Fibroblast of peridontal ligament (primary cell): Measurements from ENCODE around the gene CIAO2B.
A peak's percentile ranks its signal among the peaks of the same experiment; 100 is the strongest.
"Not testable (repeated sequence)": the region's sequence is repeated elsewhere in the genome, so short reads cannot be mapped to it uniquely, and the experiment has no call there.

Source experiments
- DNase-seq: peaks from one replicate; pipeline ENCODE4 v3.0.0-alpha.2; 2010; ENCODE audit errors: extremely low read depth

The CIAO2B gene

DNA sequence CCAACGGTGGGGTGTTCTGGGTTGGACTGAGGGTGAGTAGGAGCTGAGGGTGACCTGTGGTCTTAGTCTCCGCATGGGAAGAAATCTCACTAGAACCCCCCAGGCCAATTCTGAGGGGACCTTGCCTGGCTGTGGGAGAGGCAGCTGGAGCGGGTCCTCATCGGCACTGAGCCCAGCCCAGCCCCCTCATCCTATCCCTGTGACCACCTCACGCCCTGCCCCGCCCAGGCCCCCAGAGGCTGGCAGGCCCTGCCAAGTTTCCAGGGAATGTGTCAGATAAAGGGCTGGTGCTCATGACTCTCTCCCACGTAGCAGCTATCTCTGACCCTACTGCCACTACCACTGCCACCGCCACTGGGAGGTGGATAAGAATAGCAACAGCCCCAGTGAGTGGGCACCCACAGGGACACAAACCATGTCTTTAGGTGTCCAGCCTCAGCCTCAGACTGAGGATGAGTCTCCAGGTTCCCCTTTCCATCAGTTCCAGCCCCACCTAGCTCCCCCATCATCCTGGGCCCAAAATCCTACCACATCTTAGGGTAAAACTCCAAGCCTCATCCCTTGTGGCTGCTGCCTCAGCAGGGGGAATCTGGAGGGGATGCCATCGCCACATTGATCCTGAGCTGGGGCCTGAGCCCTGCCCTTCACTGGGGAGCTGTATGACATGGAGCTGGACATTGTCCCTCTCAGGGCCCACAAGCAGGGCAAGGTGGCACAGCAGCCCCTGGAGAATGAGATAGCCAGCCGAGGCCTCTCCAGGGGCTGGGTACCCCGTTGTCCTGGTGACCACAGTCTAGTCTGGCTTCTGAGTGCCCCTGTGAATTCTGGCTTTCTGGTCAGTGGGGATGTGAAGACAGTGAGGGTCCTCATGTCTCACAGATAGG, 30.4 kb downstream of the CIAO2B start:
- no peak for DNase-seq

DNA sequence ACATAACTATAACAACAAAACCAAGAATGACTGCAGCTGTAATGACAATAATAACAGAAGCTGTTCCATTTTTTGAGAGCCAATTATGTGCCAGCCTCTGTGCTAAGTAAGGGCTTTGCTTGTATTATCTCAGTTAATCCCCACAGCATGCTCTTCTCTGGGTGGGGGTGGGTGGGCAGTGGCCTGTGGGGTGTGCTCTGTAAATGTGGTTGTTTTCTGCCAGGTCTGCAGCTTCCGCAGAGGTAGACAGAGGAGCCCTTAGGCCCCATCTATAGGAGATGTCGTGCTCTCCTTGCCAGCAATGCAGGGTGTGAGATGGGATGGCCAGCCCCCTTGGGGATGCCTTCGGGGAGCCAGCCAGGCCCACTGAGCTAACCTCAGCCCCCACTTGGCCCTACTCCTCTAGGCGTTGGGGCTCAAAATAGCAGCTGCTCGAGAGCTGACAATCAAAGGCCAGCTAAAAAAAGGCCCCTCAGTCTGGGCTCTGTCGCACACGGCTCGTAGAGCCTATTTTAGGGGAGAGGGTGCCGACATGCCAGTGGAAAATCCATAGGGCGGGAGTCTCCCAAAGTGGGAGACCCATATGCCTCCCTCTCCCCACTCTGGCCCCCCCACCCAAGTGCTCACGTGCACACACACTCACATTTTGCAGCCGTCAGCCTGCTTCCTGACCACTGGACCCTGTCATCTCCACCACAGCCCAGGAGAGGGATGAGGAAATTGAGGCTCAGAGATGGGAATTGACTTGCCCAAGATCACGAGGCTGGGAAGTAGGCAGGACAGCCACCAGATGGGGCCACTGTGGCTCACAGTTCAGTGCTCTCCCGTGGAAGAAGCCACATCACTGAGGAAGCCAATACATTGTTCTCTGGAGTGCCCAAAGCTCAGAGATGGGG, 31.3 kb downstream of the CIAO2B start:
- DNase-seq = no peak

DNA sequence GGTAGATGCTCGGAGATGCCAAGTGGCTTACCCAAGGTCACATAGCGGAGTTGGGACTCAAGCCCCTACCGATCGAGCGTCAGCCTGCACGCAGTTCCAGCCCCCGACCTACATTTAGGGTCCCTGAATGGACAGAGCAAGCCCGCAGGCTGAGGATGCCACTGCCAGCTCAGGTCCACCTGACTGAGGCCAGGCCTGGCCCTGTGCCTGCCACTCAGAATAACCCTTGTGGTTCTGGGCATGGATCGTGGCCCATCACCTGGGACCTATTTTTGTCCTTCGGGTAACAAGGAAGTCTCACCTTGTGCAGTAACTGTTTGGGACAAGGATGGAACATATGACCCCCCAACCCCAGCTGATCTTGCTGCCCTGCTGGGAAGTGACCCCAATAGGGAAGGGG, 32.6 kb downstream of the CIAO2B start:
- DNase-seq = no peak

DNA sequence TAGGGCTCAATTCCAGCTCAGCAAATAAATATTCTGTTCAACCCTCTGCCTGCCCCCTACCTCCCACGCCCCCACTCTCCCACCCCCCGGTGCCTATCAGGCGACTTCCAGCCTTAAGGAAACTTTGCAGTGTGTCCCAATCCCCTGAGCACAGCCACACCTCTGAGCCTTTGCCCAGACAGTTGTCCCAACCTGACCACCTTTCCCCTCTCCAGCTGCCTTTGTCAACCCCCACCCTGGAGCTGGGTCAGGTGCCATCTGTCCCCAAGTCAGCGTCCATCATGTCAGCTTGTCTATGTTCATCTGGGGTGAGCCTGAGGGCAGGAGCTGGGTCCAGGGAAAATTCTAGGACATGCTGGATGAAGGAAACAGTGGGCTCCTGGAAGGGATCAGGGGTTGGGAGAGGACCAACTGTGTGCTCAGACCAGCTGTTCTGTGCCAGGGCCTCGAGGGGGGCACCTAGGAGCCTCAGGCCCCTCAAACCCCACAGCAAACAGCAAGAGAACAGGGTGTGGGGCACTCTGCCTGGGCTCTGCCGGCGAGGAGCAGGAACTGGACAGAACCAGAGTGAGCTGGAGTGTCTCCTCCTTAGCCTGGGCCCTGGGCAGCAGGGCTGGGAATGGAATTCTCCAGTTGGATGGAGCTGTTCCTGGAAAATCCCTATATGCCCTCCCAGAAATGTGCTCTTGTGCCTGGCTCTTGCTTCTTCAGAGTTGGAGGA, 33.3 kb downstream of the CIAO2B start:
- DNase-seq = peak; percentile 31

DNA sequence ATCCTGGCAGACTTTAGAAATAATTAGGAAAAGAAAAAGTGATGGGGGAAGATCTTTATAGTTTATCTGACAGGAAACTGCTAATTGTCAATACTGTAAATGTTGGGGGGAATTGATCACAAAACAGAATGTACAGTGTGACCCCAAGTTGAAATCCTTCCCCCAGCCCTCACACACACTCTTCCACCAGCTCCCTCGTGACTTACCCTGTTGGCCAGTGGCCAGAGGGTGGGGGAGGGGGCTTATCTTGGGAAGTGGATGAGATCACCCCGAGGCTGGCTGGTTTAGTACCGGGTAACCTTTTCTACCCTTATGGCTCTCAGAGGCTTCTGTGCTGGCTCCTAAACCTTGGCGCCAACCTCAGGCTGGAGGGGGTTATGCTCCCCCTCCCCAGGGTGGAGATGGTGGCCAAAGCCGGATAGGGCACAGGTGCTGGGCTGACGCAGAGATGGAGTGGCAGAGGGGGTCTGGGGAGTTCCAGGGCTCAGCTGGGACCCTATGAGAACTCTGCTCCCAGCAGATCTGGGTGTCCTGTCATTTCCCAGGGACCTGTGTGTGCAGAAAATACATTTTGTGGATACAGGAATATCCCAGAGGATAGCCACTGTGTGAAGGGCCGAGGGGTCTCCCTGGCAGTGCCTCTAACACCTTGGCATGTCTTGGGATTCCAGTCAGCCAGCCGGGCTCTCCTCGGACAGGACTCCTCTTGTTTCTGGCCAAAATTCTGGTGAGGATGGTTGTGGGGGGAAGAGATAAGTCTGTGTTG, 34.1 kb downstream of the CIAO2B start:
- DNase-seq = peak; percentile 65

DNA sequence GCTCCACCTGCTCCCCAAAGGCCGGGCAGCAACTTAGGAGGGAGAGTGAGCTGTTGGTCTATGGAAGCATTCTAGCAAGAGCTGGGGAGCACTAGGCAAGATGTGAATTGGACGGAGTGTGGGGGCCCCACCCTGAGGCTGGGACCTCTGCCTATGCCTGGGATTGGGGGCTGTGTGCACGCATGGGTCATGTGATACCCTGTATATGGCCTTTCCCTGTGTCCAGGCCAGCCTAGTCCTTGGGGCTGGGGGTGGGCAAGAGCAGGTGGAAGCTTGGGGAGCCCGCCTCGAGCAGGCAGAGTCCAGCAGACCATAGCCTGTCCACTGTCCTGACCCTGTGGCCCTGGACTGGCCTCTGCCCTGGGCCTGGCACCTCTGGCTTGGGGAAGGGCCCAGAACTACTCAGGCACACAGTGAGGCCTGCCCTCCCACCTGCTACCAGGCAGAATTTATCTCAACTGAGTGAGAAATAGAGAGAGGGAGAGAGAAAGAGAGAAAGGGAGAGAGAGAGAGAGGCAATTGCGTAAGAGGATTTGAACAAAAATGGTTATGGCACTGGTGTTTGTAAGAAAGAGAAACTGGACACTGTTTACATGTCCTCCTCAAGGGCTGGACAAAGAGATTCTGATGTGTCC, 34.8 kb downstream of the CIAO2B start:
- DNase-seq = peak; percentile 70

DNA sequence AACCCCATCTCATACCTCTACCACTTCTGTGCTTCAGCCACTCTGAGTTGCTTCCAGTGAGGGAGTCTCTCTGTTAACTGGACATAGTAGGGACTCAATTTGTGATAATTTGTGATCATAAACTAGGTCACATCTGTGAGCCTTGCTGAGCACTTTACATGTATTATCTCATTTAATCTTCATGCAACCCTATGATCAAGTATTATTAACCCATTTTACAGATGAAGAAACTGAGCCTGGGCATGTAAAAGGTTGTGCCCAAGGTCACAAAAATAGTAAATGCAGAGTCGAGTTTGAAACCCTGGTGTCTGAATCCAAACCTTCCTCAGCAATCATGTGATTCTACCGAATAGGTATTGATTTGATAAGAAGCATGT, 35.3 kb downstream of the CIAO2B start:
- DNase-seq = no peak

DNA sequence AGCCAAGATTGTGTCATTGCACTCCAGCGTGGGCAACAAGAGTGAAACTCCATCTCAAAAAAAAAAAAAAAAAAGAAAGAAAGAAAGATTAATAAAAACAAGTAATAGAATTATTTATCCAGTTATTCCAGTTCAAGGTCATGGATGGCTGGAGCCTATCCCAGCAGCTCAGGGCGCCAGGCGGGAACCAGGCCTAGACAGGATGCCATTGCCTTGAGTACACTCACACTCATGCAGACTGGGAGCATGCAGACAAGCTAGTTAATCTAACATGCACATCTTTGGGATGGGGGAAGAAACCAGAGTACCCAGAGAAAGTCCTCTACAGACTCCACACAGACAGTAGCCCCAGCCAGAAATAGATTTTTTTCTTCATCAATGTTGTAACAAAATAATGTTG, 36.0 kb downstream of the CIAO2B start:
- DNase-seq = peak; percentile 63

DNA sequence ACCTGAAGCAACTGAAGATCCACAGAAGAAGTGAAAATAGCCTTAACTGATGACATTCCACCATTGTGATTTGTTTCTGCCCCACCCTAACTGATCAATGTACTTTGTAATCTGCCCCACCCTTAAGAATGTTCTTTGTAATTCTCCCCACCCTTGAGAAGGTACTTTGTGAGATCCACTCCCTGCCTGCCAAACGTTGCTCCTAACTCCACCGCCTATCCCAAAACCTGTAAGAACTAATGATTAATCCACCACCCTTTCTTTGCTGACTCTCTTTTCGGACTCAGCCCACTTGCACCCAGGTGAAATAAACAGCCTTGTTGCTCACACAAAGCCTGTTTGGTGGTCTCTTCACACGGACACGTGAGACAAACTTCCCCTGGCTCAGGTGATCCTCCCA, 37.5 kb downstream of the CIAO2B start:
- DNase-seq = not testable (repeated sequence)

DNA sequence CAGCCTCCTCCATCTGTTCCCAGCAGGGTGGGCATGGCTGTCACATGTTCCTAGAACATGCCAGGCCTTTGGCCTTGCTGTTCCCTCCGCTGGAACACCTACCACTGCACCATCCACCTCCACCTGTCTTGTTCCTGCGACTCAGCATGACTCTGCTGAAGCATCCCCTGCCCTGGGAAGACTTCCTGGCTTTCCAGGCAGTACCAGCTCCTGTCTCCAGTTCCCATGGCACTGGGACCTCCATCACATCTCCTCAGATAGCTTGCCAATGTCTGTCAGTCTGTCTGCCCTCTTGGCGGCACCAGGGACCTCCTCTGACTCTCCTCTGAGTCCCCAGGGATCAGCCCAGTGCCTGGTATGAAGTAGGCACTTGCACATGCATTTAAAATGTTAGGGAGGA, 38.2 kb downstream of the CIAO2B start:
- no peak for DNase-seq

DNA sequence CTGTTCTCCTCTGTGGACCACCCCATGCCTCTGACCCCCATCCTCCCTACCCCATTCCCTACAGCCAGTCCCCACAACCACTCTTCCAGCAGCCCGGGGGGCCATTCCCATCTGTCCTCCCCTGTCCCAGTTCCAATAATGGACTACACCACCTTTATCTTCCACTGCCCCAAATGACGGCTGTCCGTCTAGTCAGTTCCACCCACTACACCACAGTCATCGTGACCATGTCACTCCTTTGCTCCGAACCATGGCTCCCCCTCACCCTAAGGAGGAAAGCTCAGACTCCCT, 38.6 kb downstream of the CIAO2B start:
- no peak for DNase-seq

DNA sequence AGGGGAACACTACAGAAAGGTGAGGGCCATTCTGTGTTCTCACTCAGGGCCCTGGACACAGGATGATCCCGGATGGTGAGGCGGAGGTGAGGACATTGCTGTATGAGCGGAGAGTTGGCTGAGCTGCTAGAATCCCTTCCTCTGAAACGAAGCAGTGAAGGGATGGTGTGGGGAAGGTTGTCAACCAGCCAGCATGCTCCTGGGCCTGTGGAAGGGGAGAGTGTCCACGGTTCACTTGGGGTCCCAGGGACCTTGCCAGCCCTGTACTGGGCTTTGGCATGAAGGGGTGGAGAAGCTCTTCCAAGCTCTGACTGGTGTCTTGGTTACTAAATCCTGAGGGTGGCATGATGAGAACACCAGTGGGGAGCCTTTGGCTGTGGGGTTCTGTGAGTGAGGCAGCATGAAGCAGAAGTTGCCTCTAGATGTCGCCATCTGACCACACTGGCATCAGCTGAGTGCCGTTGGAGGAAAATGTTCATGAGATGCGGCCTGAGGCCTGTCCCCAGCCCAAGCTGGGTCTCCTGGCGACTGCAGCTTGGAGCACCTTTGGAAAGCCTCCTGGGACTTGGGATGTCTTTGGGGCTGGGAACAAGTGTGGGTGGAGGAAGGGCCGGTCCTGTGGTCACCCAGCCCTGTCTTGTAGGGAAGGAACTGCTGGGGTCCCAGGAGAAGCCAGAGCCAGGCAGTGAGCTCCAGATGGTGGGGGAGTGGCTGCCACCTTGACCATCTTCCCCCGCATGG, 39.1 kb downstream of the CIAO2B start:
- peak; percentile 85 for DNase-seq

DNA sequence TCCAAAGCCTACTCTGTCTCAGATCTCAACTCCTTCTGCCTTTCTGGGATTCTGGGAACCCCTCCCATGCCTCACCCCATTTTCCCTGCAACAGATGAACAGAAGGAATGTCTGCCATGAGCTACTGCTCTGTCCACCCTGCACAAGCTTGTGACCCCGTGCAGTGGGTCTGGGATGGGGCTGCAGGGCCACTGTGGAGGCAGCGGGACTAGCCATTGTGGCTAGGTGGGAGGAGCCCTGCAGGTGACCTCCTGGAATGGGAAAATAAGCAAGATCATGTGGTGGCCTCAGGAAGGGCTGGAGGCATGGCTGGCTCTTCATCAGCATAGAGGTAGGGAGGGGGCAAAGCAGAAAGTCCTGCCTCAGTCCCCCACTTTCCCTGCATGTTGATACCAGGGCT, 40.1 kb downstream of the CIAO2B start:
- DNase-seq = no peak

DNA sequence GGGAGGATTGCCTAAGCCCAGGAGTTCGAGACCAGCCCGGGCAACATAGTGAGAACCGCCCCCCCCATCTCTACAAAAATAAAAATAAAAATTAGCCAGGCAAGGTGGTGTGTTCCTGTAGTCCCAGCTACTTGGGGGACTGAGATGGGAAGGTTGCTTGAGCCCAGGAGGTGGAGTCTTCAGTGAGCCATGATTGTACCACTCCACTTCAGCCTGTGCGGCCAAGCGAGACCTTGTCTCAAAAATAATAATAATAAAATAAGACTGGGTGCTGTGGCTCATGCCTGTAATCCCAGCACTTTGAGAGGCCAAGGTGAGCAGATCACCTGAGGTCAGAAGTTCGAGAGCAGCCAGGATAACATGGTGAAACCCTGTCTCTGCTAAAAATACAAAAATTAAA, 42.4 kb downstream of the CIAO2B start:
- DNase-seq = no peak

DNA sequence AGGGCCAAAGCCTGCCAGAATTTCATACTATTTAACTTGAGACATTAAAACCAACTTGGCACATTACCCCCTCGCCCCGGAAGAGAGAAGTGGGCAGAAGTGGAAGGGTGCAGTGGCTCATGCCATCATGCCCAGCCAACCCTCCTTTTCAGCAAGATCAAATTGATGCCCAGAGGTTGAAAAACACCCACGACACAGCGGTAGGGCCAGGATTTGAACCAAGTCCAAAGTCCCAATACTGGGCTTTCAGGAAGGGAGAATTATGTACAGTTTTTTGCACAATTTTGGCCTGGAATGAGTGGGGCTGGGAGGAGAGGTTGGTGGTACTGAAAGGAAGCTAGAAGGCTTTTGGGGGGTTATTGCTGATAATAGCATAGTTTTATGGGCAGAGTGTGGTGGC, 42.8 kb downstream of the CIAO2B start:
- no peak for DNase-seq

DNA sequence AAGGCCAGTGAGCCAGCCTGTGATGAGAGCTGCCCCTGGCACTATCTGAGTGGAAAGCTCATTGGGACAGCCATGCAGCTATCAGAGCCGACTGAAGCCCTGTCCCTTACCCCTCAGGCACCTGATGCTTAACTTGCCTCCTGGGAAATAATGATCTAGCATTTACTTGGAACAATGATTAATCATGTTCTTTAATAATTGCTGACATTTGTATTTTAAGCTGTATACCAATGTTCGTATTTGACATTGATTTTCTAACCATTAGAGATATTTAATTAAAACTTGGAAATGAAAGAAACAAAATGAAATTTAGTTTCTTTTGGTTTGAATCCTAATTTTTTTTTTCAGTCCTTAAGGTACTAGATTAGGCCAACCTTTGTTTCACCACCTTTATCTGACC, 43.4 kb downstream of the CIAO2B start:
- no peak for DNase-seq

DNA sequence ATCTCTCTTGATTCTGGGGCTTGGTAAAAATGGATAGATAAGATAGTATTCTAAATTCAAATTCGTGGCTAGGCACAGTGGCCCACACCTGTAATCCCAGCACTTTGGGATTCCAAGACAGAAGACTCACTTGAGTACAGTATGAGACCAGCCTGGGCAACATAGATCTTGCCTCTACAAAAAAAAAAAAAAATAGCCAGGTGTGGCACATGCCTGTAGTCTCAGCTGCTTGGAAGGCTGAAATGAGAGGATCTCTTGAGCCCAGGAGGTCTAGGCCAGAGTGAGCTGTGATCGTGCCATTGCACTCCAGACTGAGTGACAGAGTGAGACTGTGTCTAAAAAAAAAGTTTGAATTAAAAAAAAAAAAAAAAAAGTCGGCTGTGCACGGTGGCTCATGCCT, 44.6 kb downstream of the CIAO2B start:
- no peak for DNase-seq

DNA sequence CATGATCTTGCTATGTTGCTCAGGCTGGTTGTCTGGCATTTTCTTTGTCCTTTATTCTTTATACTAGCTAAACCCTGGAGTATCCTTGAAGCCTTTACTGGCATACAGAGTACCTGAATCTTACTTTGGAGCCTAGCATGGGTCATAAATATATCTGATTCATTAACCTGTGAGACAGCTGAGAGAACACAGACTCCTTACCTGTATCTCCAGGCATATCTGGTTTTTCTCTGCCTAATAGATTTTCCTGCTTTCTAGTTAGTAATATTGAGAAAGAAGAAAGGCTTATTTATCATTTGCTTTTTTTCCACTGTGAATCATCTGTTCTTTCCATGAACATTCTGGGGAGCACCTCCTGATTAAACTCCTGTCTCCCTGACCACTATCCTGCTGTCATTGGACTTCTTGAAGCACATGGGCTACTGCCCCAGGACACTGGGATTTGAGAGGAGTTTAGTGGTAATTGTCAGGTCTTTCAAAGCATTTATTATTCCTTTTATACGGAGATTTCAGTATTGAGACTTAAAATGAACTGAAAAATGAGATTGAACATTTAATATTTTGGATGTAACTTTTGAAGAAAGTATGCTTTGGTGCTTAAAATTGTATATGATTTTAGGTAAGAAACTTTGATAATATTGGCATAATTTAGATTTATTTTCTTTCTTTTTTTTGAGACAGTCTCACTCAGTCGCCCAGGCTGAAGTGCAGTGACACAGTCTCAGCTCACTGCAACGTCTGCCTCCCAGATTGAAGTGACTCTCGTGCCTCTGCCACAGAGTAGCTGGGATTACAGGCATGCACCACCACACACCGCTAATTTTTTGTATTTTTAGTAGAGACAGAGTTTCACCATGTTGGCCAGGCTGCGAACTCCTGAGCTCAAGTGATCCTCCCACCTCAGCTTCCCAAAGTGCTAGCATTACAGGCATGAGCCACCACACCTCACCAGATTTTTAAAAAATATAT, 45.3 kb downstream of the CIAO2B start:
- DNase-seq = no peak

DNA sequence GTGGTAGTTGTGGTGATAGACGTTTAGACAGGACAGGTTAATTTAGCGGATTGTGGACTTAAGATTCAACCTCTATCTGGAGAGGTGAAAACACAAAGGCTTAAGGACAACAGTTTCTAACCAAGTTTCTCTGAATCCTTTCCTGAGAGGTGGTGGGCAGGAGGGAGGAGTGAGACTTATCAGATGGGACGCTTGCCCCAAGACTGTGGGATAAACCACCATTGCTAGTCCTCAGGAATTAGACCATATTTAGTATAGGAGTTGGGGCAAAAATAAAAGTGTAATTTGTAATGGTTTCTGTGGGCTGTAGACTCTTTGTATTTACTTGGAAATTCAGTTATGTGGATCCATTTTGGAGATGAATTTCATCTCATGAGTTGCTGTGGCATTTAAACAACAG, 47.3 kb downstream of the CIAO2B start:
- DNase-seq = no peak
